Stimulated activated CD8-positive, alpha-beta memory T cell treated with anti-CD3 and anti-CD28 coated beads, Interleukin-15, amount 100 ng/mL, for 48 hours (primary cell): Measurements from ENCODE around the gene SOX2.

Experiments used
- DNase-seq, 2 donors: peaks; one replicate each; pipeline ENCODE4 v3.0.0-alpha.2; 2020; ENCODE audit warnings: low read depth in 2 of 2

The SOX2 gene

GRCh38 chr3:181711325-181712135, at the start of gene SOX2:
TSS of gene SOX2 (plus strand) at chr3:181711925. CDS start at chr3:181712361, 436 bp downstream.
- no peak for DNase-seq

- DNase-seq, result no peak
Observed at GRCh38 chr3:181683563-181683962, 28.2 kb upstream of the SOX2 start.

- no peak for DNase-seq
Observed at GRCh38 chr3:181687190-181687589, 24.5 kb upstream of the SOX2 start.

GRCh38 chr3:181687731-181688130, 24.0 kb upstream of the SOX2 start:
- DNase-seq, result no peak

- DNase-seq, result no peak
Observed at GRCh38 chr3:181689546-181689945, 22.2 kb upstream of the SOX2 start.

- DNase-seq, result no peak
Observed at GRCh38 chr3:181690769-181691168, 21.0 kb upstream of the SOX2 start.

GRCh38 chr3:181691901-181692300, 19.8 kb upstream of the SOX2 start:
- no peak for DNase-seq

- DNase-seq, result no peak
Observed at GRCh38 chr3:181692311-181693145, 19.2 kb upstream of the SOX2 start.

- no peak for DNase-seq
Observed at GRCh38 chr3:181693280-181693679, 18.4 kb upstream of the SOX2 start.

- DNase-seq, result no peak
Observed at GRCh38 chr3:181694805-181695660, 16.7 kb upstream of the SOX2 start.

GRCh38 chr3:181695661-181696491, 15.8 kb upstream of the SOX2 start:
- no peak for DNase-seq

GRCh38 chr3:181696626-181697230, 15.0 kb upstream of the SOX2 start:
- DNase-seq, result no peak

- no peak for DNase-seq
Observed at GRCh38 chr3:181698263-181698954, 13.3 kb upstream of the SOX2 start.

GRCh38 chr3:181699171-181699903, 12.4 kb upstream of the SOX2 start:
- DNase-seq, result no peak

- DNase-seq, result no peak
Observed at GRCh38 chr3:181700168-181701087, 11.3 kb upstream of the SOX2 start.

- DNase-seq, result no peak
Observed at GRCh38 chr3:181701096-181701495, 10.6 kb upstream of the SOX2 start.

GRCh38 chr3:181703601-181704420, 7.9 kb upstream of the SOX2 start:
- no peak for DNase-seq
